ENCODE results near the gene TMEM196.

GRCh38 chr7:19725770-19726169 is 47.6 kb downstream of the TMEM196 start:
- TF ChIP-seq CTCF (IDR thresholded peaks at IDR 0.05) (no peak), POLR2A (IDR thresholded peaks at IDR 0.05) (no peak)
